ENCODE data around the gene ERBB2. TPM values are rescaled to one million over a fixed set of nuclear protein-coding genes. Genes with fewer than 3 reads are reported as not detected.

Gene ERBB2
- total and polyA plus RNA-seq, 2 of the 4 experiments (the other 2 are of a cell fraction): 28.7 to 33.3 TPM

DNA sequence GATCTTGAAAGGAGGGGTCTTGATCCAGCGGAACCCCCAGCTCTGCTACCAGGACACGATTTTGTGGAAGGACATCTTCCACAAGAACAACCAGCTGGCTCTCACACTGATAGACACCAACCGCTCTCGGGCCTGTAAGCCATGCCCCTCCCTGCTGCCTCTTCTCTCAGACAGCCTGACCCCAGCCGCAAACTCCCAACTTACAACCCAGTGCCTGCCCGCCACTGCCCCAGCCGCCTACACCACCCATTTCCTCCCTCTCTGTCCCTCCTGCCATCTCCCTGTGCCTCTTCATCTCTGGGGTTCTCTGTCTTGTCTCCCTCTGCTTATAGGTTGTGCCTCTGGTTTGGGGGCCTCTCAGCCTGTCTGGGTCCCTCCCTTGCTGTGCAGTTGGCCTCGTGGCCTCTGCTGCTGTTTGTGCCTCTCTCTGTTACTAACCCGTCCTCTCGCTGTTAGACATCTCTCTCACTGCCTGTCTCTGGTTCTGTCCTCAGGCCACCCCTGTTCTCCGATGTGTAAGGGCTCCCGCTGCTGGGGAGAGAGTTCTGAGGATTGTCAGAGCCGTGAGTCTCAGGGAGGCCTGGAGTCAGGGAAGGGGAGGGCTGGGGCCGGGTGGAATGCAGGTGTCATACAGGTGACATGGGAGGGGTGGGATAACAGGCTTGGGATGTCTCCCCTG is 9.6 kb downstream of the ERBB2 start:
- Histone ChIP-seq H2AK9ac (replicated peaks; ENCODE audit: low read depth, low read length, poor library complexity) (no peak overlapping the region), H2BK120ac (ENCODE audit: low read depth, low read length) (no peak overlapping the region), H2AK5ac (ENCODE audit: low read depth, low read length) (no peak overlapping the region), H3K79me1 (ENCODE audit: low read depth in 1 of 2, low read length in 2 of 2) (peaks cover 0 to 32% of the 10 kb centered on the region in 2 experiments; a peak in 2 of 4 replicates), H4K5ac (ENCODE audit: low read depth, low read length) (no peak overlapping the region), H3K14ac (replicated peaks; ENCODE audit: low read depth, low read length) (no peak overlapping the region), H3K9me3 (ENCODE audit: control insufficient read depth, insufficient read depth, low read length) (no peaks in the 10 kb centered on the region), H3K4ac (ENCODE audit: low read depth, low read length) (no peak overlapping the region), H3K9me1 (ENCODE audit: insufficient read depth, low read length) (peaks cover 4% of the 10 kb centered on the region; the same call in 1 of the 2 replicates), H3K27me3 (ENCODE audit: control insufficient read depth, insufficient read depth, low read length) (no peaks in the 10 kb centered on the region), H3K27ac (ENCODE audit: insufficient read depth, low read length) (no peak overlapping the region), H2BK15ac (ENCODE audit: low read depth, low read length) (no peak overlapping the region), H4K8ac (ENCODE audit: low read depth in 2 of 2, low read length in 2 of 2) (no peak overlapping the region), H3K4me2 (ENCODE audit: low read depth, low read length) (no peak overlapping the region), H4K91ac (ENCODE audit: insufficient read depth, low read depth, low read length) (no peak overlapping the region), H2AFZ (replicated peaks; ENCODE audit: low read length, poor library complexity) (no peak overlapping the region), H3K56ac (ENCODE audit: extremely low read depth, insufficient read depth, low read length) (no peak overlapping the region), H2BK5ac (ENCODE audit: low read depth, low read length, poor library complexity, severe bottlenecking) (no peak overlapping the region), H3K36me3 (ENCODE audit: control insufficient read depth, insufficient read depth, low read length) (peaks cover 49% of the 10 kb centered on the region), H2BK20ac (ENCODE audit: low read depth, low read length) (no peak overlapping the region), H3K18ac (ENCODE audit: low read depth, low read length) (no peak overlapping the region), H3K23ac (ENCODE audit: low read depth, low read length) (no peak overlapping the region), H3K9ac (ENCODE audit: low read depth, low read length) (no peak overlapping the region), H3K4me1 (ENCODE audit: control insufficient read depth, insufficient read depth, low read length) (peaks cover 6% of the 10 kb centered on the region; the same call in 1 of the 2 replicates), H3K4me3 (ENCODE audit: insufficient read depth, low read depth, low read length) (no peak overlapping the region), H4K20me1 (ENCODE audit: insufficient read depth, low read length) (peaks cover 23% of the 10 kb centered on the region)
- in situ Hi-C loops (cut with MboI; ENCODE audit: low sequenced_read_pairs): no loop called here
- CTCF ChIA-PET: no interaction called here
- intact Hi-C loops (cut with micrococcal nuclease): no loop called here
- DNase-seq (no peak), ATAC-seq (ENCODE audit: low read depth) (no peak)
- POLR2A ChIA-PET (ENCODE audit: unreplicated experiment): no interaction called here
- BruUV-seq (replicated peaks): no TSS peak
- TF ChIP-seq MXI1 (IDR thresholded peaks at IDR 0.05; ENCODE audit: borderline replicate concordance, low read depth, low read length): no peak
- WGBS, 2 experiments (ENCODE audit: extremely low coverage in 2 of 2, insufficient read length in 1 of 2): 100% methylated on average over 2 of the region's 14 CpGs; no CpG with 5 or more reads in 1 of the 2 experiments
- dilution Hi-C loops (cut with HindIII; ENCODE audit: low sequenced_read_pairs, unreplicated experiment): no loop called here

All from IMR-90 (cell line).